PC-9 (cell line): ENCODE measurements around the gene NTN4. TPM values are rescaled to one million over a fixed set of nuclear protein-coding genes. Genes with fewer than 3 reads are reported as not detected.

ENCODE experiments used
- BruUV-seq: library from RNA; stranded (reverse); fragments of 400-500 nt; replicated peaks from 2 replicates; lab custom pipeline; 2021; lab: Mats Ljungman, UMichigan
- CTCF ChIA-PET: fragments of 300-600 bp; sonication (Branson Sonifier 250); formaldehyde crosslinking; loops from one replicate; lab custom pipeline; 2022; ENCODE audit warnings: antibody characterized with exemption; lab: Charles Lee
- POLR2A ChIA-PET: fragments of 300-600 bp; sonication (Branson Sonifier 250); formaldehyde crosslinking; loops from one replicate; lab custom pipeline; 2022; ENCODE audit warnings: antibody characterized with exemption; ENCODE audit not compliant: unreplicated experiment; lab: Charles Lee
- DNase-seq, 2 experiments: peaks; one replicate each; pipeline versions ENCODE4 v3.0.0 to v3.0.0-alpha.2; 2015 to 2022; ENCODE audit warnings: mixed read lengths in 1 of 2
- H2AFZ ChIP-seq: fragments of 200-600 bp; sonication (generic); 2 replicates; pipeline ENCODE4 v1.8.1; 2017; ENCODE audit warnings: antibody characterized with exemption
- H3F3A ChIP-seq: fragments of 200-600 bp; sonication (generic); 2 replicates; pipeline ENCODE4 v1.8.1; 2017; ENCODE audit warnings: antibody characterized with exemption, mild to moderate bottlenecking, low read depth; ENCODE audit not compliant: insufficient read depth
- H3K27ac ChIP-seq: fragments of 200-600 bp; sonication (generic); 2 replicates; pipeline ENCODE4 v1.6.1; 2016; ENCODE audit warnings: mixed run types
- H3K27me3 ChIP-seq: fragments of 200-600 bp; sonication (generic); 2 replicates; pipeline ENCODE4 v1.6.1; 2016; ENCODE audit warnings: low read depth, mixed run types; ENCODE audit not compliant: insufficient read depth
- H3K36me3 ChIP-seq: fragments of 200-600 bp; sonication (generic); 2 replicates; pipeline ENCODE4 v1.6.1; 2016; ENCODE audit warnings: low read depth, mixed run types
- H3K4me1 ChIP-seq: fragments of 200-600 bp; sonication (generic); replicated peaks from 2 replicates; pipeline ENCODE4 v1.6.1; 2016; ENCODE audit warnings: mixed run types; ENCODE audit not compliant: insufficient read depth
- H3K4me2 ChIP-seq: fragments of 200-600 bp; sonication (generic); 2 replicates; pipeline ENCODE4 v1.6.1; 2017; ENCODE audit warnings: mixed run types
- H3K4me3 ChIP-seq: fragments of 200-600 bp; sonication (generic); 2 replicates; pipeline ENCODE4 v1.6.1; 2016; ENCODE audit warnings: mixed run types
- H3K79me2 ChIP-seq: fragments of 200-600 bp; sonication (generic); 2 replicates; pipeline ENCODE4 v1.6.1; 2017; ENCODE audit warnings: low read depth, mixed run types
- H3K9me2 ChIP-seq: fragments of 200-600 bp; sonication (generic); 2 replicates; pipeline ENCODE4 v1.8.1; 2017; ENCODE audit warnings: mild to moderate bottlenecking; ENCODE audit not compliant: insufficient read depth
- H3K9me3 ChIP-seq: fragments of 200-600 bp; sonication (generic); 2 replicates; pipeline ENCODE4 v1.8.1; 2016; ENCODE audit warnings: low read depth; ENCODE audit not compliant: insufficient read depth
- H4K20me1 ChIP-seq: fragments of 200-600 bp; sonication (generic); 2 replicates; pipeline ENCODE4 v1.8.1; 2017; ENCODE audit not compliant: insufficient read depth
- CTCF ChIP-seq: fragments of 200-600 bp; sonication (generic); conservative IDR thresholded peaks from 2 replicates; pipeline ENCODE4 v1.6.1; 2017; ENCODE audit warnings: mixed run types, antibody characterized with exemption, mild to moderate bottlenecking, moderate library complexity
- EZH2 ChIP-seq: fragments of 200-600 bp; sonication (generic); IDR thresholded peaks from 2 replicates; pipeline ENCODE4 v1.8.0; 2017; ENCODE audit warnings: antibody characterized with exemption, low read depth
- intact Hi-C: fragments of 100-400 bp; cut with micrococcal nuclease; formaldehyde crosslinking; loops from one replicate; pipeline ENCODE4 v1.10.0; 2022; ENCODE audit not compliant: unreplicated experiment
- total RNA-seq: library from RNA; stranded (reverse); gene quantifications from 2 replicates; pipeline ENCODE4 v1.2.3, GENCODE V29; 2021

NTN4 gene
- total RNA-seq, 1 experiment from 2014 or later, result 41.5 TPM

- H3K9me2 ChIP-seq, result no peaks in the 10 kb centered on the region
- ChIA-PET CTCF (no interaction called here), POLR2A (no interaction called here)
- no TSS peak for BruUV-seq
- DNase-seq, result no peak
- intact Hi-C loops, result loop anchor here (10.0 kb wide), 1 partner anchor 127 kb away; no protein-coding TSS in a partner anchor
- no peaks in the 10 kb centered on the region for H4K20me1 ChIP-seq
- H3K27me3 ChIP-seq, result no peaks in the 10 kb centered on the region
- no peak for TF ChIP-seq CTCF
- TF ChIP-seq EZH2, result no peak
- no peak overlapping the region for H3K4me2 ChIP-seq
- H3K79me2 ChIP-seq, result peaks cover under 1% of the 10 kb centered on the region; the same call in 1 of the 2 replicates
- no peak overlapping the region for H2AFZ ChIP-seq
- H3K9me3 ChIP-seq, result no peaks in the 10 kb centered on the region
- peaks cover 43% of the 10 kb centered on the region for H3K36me3 ChIP-seq
- peaks cover 41% of the 10 kb centered on the region; the same call in 1 of the 2 replicates for H3F3A ChIP-seq
- H3K4me1 ChIP-seq, result peaks cover under 1% of the 10 kb centered on the region; the same call in 1 of the 2 replicates
- H3K4me3 ChIP-seq, result no peak overlapping the region
- H3K27ac ChIP-seq, result no peak overlapping the region
Observed at GRCh38 chr12:95712269-95712668, 78.3 kb downstream of the NTN4 start.

- CTCF ChIA-PET, result no interaction called here
- no peak for DNase-seq
Observed at GRCh38 chr12:95710386-95710785, 80.2 kb downstream of the NTN4 start.

GRCh38 chr12:95709152-95709551 is 81.4 kb downstream of the NTN4 start:
- no peak for DNase-seq
- no peak overlapping the region for H3K27ac ChIP-seq
- H3K4me3 ChIP-seq, result no peak overlapping the region
- H3K4me2 ChIP-seq, result no peak overlapping the region
- H3K36me3 ChIP-seq, result peaks cover 48% of the 10 kb centered on the region
- H3K9me3 ChIP-seq, result no peaks in the 10 kb centered on the region
- CTCF ChIA-PET, result interaction anchor here (0.5 kb wide), 1 partner anchor 802 kb away, joined by 3 read pairs; no protein-coding TSS in a partner anchor
- POLR2A ChIA-PET, result no interaction called here
- no peaks in the 10 kb centered on the region for H3K27me3 ChIP-seq
- no peak for TF ChIP-seq EZH2
- BruUV-seq, result no TSS peak
- H3K79me2 ChIP-seq, result no peaks in the 10 kb centered on the region
- no peaks in the 10 kb centered on the region for H3K4me1 ChIP-seq
- no peaks in the 10 kb centered on the region for H3K9me2 ChIP-seq
- H2AFZ ChIP-seq, result no peak overlapping the region
- H4K20me1 ChIP-seq, result no peaks in the 10 kb centered on the region
- intact Hi-C loops, result no loop called here
- H3F3A ChIP-seq, result peaks cover 29% of the 10 kb centered on the region; the same call in 1 of the 2 replicates

More at GRCh38 chr12:95710386-95710785, 80.2 kb downstream of the NTN4 start:
- Histone ChIP-seq H3K4me1 (no peaks in the 10 kb centered on the region), H3K9me3 (no peaks in the 10 kb centered on the region), H3K27ac (no peak overlapping the region), H3F3A (peaks cover 29% of the 10 kb centered on the region; the same call in 1 of the 2 replicates), H3K4me3 (no peak overlapping the region), H3K36me3 (peaks cover 41% of the 10 kb centered on the region), H2AFZ (no peak overlapping the region), H3K4me2 (no peak overlapping the region), H3K79me2 (no peaks in the 10 kb centered on the region), H4K20me1 (no peaks in the 10 kb centered on the region), H3K27me3 (no peaks in the 10 kb centered on the region), H3K9me2 (no peaks in the 10 kb centered on the region)
- POLR2A ChIA-PET, result no interaction called here
- no TSS peak for BruUV-seq
- no peak for TF ChIP-seq EZH2
- no peak for TF ChIP-seq CTCF
- intact Hi-C loops, result loop anchor here (10.0 kb wide), 1 partner anchor 126 kb away; no protein-coding TSS in a partner anchor
